PC-9 (cell line): ENCODE data around the gene KY. TPM values are rescaled to one million over a fixed set of nuclear protein-coding genes. Genes with fewer than 3 reads are reported as not detected.

Source experiments
- BruUV-seq: library from RNA; stranded (reverse); fragments of 400-500 nt; replicated peaks from 2 replicates; lab custom pipeline; 2021; lab: Mats Ljungman, UMichigan
- CTCF ChIA-PET: fragments of 300-600 bp; sonication (Branson Sonifier 250); formaldehyde crosslinking; loops from one replicate; lab custom pipeline; 2022; ENCODE audit warnings: antibody characterized with exemption; lab: Charles Lee
- POLR2A ChIA-PET: fragments of 300-600 bp; sonication (Branson Sonifier 250); formaldehyde crosslinking; loops from one replicate; lab custom pipeline; 2022; ENCODE audit warnings: antibody characterized with exemption; ENCODE audit not compliant: unreplicated experiment; lab: Charles Lee
- DNase-seq, 2 experiments: peaks; one replicate each; pipeline versions ENCODE4 v3.0.0 to v3.0.0-alpha.2; 2015 to 2022; ENCODE audit warnings: mixed read lengths in 1 of 2
- H2AFZ ChIP-seq: fragments of 200-600 bp; sonication (generic); 2 replicates; pipeline ENCODE4 v1.8.1; 2017; ENCODE audit warnings: antibody characterized with exemption
- H3F3A ChIP-seq: fragments of 200-600 bp; sonication (generic); 2 replicates; pipeline ENCODE4 v1.8.1; 2017; ENCODE audit warnings: antibody characterized with exemption, mild to moderate bottlenecking, low read depth; ENCODE audit not compliant: insufficient read depth
- H3K27ac ChIP-seq: fragments of 200-600 bp; sonication (generic); 2 replicates; pipeline ENCODE4 v1.6.1; 2016; ENCODE audit warnings: mixed run types
- H3K27me3 ChIP-seq: fragments of 200-600 bp; sonication (generic); 2 replicates; pipeline ENCODE4 v1.6.1; 2016; ENCODE audit warnings: low read depth, mixed run types; ENCODE audit not compliant: insufficient read depth
- H3K36me3 ChIP-seq: fragments of 200-600 bp; sonication (generic); 2 replicates; pipeline ENCODE4 v1.6.1; 2016; ENCODE audit warnings: low read depth, mixed run types
- H3K4me1 ChIP-seq: fragments of 200-600 bp; sonication (generic); replicated peaks from 2 replicates; pipeline ENCODE4 v1.6.1; 2016; ENCODE audit warnings: mixed run types; ENCODE audit not compliant: insufficient read depth
- H3K4me2 ChIP-seq: fragments of 200-600 bp; sonication (generic); 2 replicates; pipeline ENCODE4 v1.6.1; 2017; ENCODE audit warnings: mixed run types
- H3K4me3 ChIP-seq: fragments of 200-600 bp; sonication (generic); 2 replicates; pipeline ENCODE4 v1.6.1; 2016; ENCODE audit warnings: mixed run types
- H3K79me2 ChIP-seq: fragments of 200-600 bp; sonication (generic); 2 replicates; pipeline ENCODE4 v1.6.1; 2017; ENCODE audit warnings: low read depth, mixed run types
- H3K9me2 ChIP-seq: fragments of 200-600 bp; sonication (generic); 2 replicates; pipeline ENCODE4 v1.8.1; 2017; ENCODE audit warnings: mild to moderate bottlenecking; ENCODE audit not compliant: insufficient read depth
- H3K9me3 ChIP-seq: fragments of 200-600 bp; sonication (generic); 2 replicates; pipeline ENCODE4 v1.8.1; 2016; ENCODE audit warnings: low read depth; ENCODE audit not compliant: insufficient read depth
- H4K20me1 ChIP-seq: fragments of 200-600 bp; sonication (generic); 2 replicates; pipeline ENCODE4 v1.8.1; 2017; ENCODE audit not compliant: insufficient read depth
- EZH2 ChIP-seq: fragments of 200-600 bp; sonication (generic); IDR thresholded peaks from 2 replicates; pipeline ENCODE4 v1.8.0; 2017; ENCODE audit warnings: antibody characterized with exemption, low read depth
- intact Hi-C: fragments of 100-400 bp; cut with micrococcal nuclease; formaldehyde crosslinking; loops from one replicate; pipeline ENCODE4 v1.10.0; 2022; ENCODE audit not compliant: unreplicated experiment
- total RNA-seq: library from RNA; stranded (reverse); gene quantifications from 2 replicates; pipeline ENCODE4 v1.2.3, GENCODE V29; 2021
- TF ChIP-seq, protein P1 (sequence below): fragments of 200-600 bp; sonication (generic); conservative IDR thresholded peaks from 2 replicates; pipeline ENCODE4 v1.6.1; 2017; ENCODE audit warnings: mixed run types, antibody characterized with exemption, mild to moderate bottlenecking, moderate library complexity

The KY gene
- total RNA-seq, 1 experiment from 2014 or later = not detected

GRCh38 chr3:134644731-134645514 lies 5.9 kb downstream of the KY start:
- Histone ChIP-seq H3K79me2 (no peaks in the 10 kb centered on the region), H3K4me2 (no peak overlapping the region), H3F3A (no peaks in the 10 kb centered on the region), H4K20me1 (no peaks in the 10 kb centered on the region), H3K9me2 (no peaks in the 10 kb centered on the region), H3K36me3 (no peaks in the 10 kb centered on the region), H3K27me3 (peaks cover 75% of the 10 kb centered on the region), H3K4me3 (no peak overlapping the region), H3K27ac (no peak overlapping the region), H3K9me3 (no peaks in the 10 kb centered on the region), H2AFZ (no peak overlapping the region), H3K4me1 (no peaks in the 10 kb centered on the region)
- TF ChIP-seq, protein P1, sequence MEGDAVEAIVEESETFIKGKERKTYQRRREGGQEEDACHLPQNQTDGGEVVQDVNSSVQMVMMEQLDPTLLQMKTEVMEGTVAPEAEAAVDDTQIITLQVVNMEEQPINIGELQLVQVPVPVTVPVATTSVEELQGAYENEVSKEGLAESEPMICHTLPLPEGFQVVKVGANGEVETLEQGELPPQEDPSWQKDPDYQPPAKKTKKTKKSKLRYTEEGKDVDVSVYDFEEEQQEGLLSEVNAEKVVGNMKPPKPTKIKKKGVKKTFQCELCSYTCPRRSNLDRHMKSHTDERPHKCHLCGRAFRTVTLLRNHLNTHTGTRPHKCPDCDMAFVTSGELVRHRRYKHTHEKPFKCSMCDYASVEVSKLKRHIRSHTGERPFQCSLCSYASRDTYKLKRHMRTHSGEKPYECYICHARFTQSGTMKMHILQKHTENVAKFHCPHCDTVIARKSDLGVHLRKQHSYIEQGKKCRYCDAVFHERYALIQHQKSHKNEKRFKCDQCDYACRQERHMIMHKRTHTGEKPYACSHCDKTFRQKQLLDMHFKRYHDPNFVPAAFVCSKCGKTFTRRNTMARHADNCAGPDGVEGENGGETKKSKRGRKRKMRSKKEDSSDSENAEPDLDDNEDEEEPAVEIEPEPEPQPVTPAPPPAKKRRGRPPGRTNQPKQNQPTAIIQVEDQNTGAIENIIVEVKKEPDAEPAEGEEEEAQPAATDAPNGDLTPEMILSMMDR = no peak
- TF ChIP-seq EZH2 = no peak
- CTCF ChIA-PET = no interaction called here
- no peak for DNase-seq
- POLR2A ChIA-PET = no interaction called here
- BruUV-seq = no TSS peak
- intact Hi-C loops = no loop called here

- Histone ChIP-seq H2AFZ (no peak overlapping the region), H3K9me3 (no peaks in the 10 kb centered on the region), H3K79me2 (no peaks in the 10 kb centered on the region), H3F3A (no peaks in the 10 kb centered on the region), H3K4me1 (no peaks in the 10 kb centered on the region), H3K27me3 (peaks cover 66% of the 10 kb centered on the region), H3K4me2 (no peak overlapping the region), H3K27ac (no peak overlapping the region), H4K20me1 (no peaks in the 10 kb centered on the region), H3K9me2 (no peaks in the 10 kb centered on the region), H3K4me3 (no peak overlapping the region), H3K36me3 (no peaks in the 10 kb centered on the region)
- no TSS peak for BruUV-seq
- DNase-seq = no peak
- CTCF ChIA-PET = no interaction called here
- intact Hi-C loops = no loop called here
- TF ChIP-seq, protein P1 = no peak
- no peak for TF ChIP-seq EZH2
- POLR2A ChIA-PET = no interaction called here
These were observed 7.6 kb downstream of the KY start for GRCh38 chr3:134643150-134643675.

GRCh38 chr3:134642445-134643149 lies 8.2 kb downstream of the KY start:
- Histone ChIP-seq H3K9me2 (no peaks in the 10 kb centered on the region), H3K9me3 (no peaks in the 10 kb centered on the region), H3K36me3 (no peaks in the 10 kb centered on the region), H2AFZ (no peak overlapping the region), H3K79me2 (no peaks in the 10 kb centered on the region), H3K27me3 (peaks cover 64% of the 10 kb centered on the region), H3K4me2 (no peak overlapping the region), H3F3A (no peaks in the 10 kb centered on the region), H4K20me1 (no peaks in the 10 kb centered on the region), H3K4me1 (no peaks in the 10 kb centered on the region), H3K27ac (no peak overlapping the region), H3K4me3 (no peak overlapping the region)
- ChIA-PET CTCF (no interaction called here), POLR2A (no interaction called here)
- TF ChIP-seq, protein P1 = no peak
- no peak for TF ChIP-seq EZH2
- no peak for DNase-seq
- BruUV-seq = no TSS peak
- intact Hi-C loops = no loop called here
